GM19455 (cell line): ENCODE measurements around the gene SF1.

Source experiments
- ATAC-seq: cut with Tn5 transposase; IDR thresholded peaks from one replicate; pipeline ENCODE4 v1.9.1; 2021; ENCODE audit not compliant: unreplicated experiment

SF1 gene

GRCh38 chr11:64714666-64715065 is 63.7 kb downstream of the SF1 start:
- no peak for ATAC-seq
